SU-DHL-6 (cell line): ENCODE data around the gene KCNIP4.
A peak's percentile ranks its signal among the peaks of the same experiment; 100 is the strongest.
"Not testable (repeated sequence)": the region's sequence is repeated elsewhere in the genome, so short reads cannot be mapped to it uniquely, and the experiment has no call there.

ENCODE experiments used
- H2AFZ ChIP-seq: fragments of 200-600 bp; sonication (generic); 2 replicates; pipeline ENCODE4 v1.6.1; 2014; ENCODE audit warnings: low read depth, mild to moderate bottlenecking, moderate library complexity, mixed read lengths, antibody characterized with exemption, low read length; ENCODE audit not compliant: severe bottlenecking
- H3F3A ChIP-seq: fragments of 200-600 bp; shearing (Covaris generic); 2 replicates; pipeline ENCODE4 v1.6.0; 2016; ENCODE audit warnings: antibody characterized with exemption, mild to moderate bottlenecking; ENCODE audit not compliant: insufficient read depth
- H3K27ac ChIP-seq: fragments of 200-600 bp; sonication (generic); 2 replicates; pipeline ENCODE4 v1.5.1; 2016; ENCODE audit warnings: low read depth, mild to moderate bottlenecking, low read length, moderate library complexity, mixed read lengths
- H3K27me3 ChIP-seq: fragments of 200-600 bp; sonication (generic), shearing (Covaris generic); 2 replicates; pipeline ENCODE4 v1.6.0; 2014; ENCODE audit warnings: mild to moderate bottlenecking, low read length
- H3K36me3 ChIP-seq: fragments of 200-600 bp; sonication (generic); 2 replicates; pipeline ENCODE4 v1.6.1; 2014; ENCODE audit warnings: mild to moderate bottlenecking, low read length, mixed read lengths
- H3K4me2 ChIP-seq: fragments of 300-600, 200-600 bp; shearing (Covaris generic), sonication (generic); 2 replicates; pipeline ENCODE4 v1.6.0; 2014; ENCODE audit warnings: low read length, low read depth, mild to moderate bottlenecking; ENCODE audit not compliant: poor library complexity, severe bottlenecking
- H3K4me3 ChIP-seq: fragments of 200-600 bp; sonication (generic); 2 replicates; pipeline ENCODE4 v1.5.1; 2014; ENCODE audit warnings: antibody characterized with exemption, low read length, mild to moderate bottlenecking, mixed read lengths; ENCODE audit not compliant: insufficient read depth, poor library complexity, severe bottlenecking
- H3K79me2 ChIP-seq: fragments of 200-600 bp; sonication (generic); 2 replicates; pipeline ENCODE4 v1.6.1; 2014; ENCODE audit warnings: mild to moderate bottlenecking, low read length, moderate library complexity; ENCODE audit not compliant: insufficient read depth
- H3K9ac ChIP-seq: fragments of 200-600 bp; sonication (generic); 2 replicates; pipeline ENCODE4 v1.7.0; 2014; ENCODE audit warnings: mild to moderate bottlenecking, low read length
- H3K9me2 ChIP-seq: fragments of 200-600 bp; sonication (generic); replicated peaks from 2 replicates; pipeline ENCODE4 v1.6.1; 2014; ENCODE audit warnings: low read length; ENCODE audit not compliant: insufficient read depth
- H3K9me3 ChIP-seq: fragments of 200-600 bp; sonication (generic); 2 replicates; pipeline ENCODE4 v1.6.1; 2014; ENCODE audit warnings: low read length, mixed read lengths; ENCODE audit not compliant: insufficient read depth
- H4K20me1 ChIP-seq: fragments of 200-600 bp; sonication (generic); 2 replicates; pipeline ENCODE4 v1.6.1; 2014; ENCODE audit warnings: low read depth, mild to moderate bottlenecking, antibody characterized with exemption, low read length, moderate library complexity, mixed read lengths
- EZH2phosphoT487 ChIP-seq: fragments of 200-600 bp; sonication (generic), shearing (Covaris generic); conservative IDR thresholded peaks from 2 replicates; pipeline ENCODE4 v1.6.1; 2018; ENCODE audit warnings: mild to moderate bottlenecking, antibody characterized with exemption, low read length, moderate library complexity, mixed read lengths
- TF ChIP-seq, protein P1 (sequence below): fragments of 200-600 bp; sonication (generic); IDR thresholded peaks from one replicate; pipeline ENCODE4 v1.5.1; 2017; ENCODE audit warnings: antibody characterized with exemption, mild to moderate bottlenecking, low read length, moderate library complexity; ENCODE audit not compliant: insufficient read depth, poor library complexity, severe bottlenecking

Gene KCNIP4

GRCh38 chr4:20787940-20788665 is 1160.5 kb downstream of the KCNIP4 start:
- Histone ChIP-seq H3F3A (no peaks in the 10 kb centered on the region), H4K20me1 (no peaks in the 10 kb centered on the region), H3K79me2 (no peaks in the 10 kb centered on the region), H3K9me2 (no peaks in the 10 kb centered on the region), H3K36me3 (no peaks in the 10 kb centered on the region), H3K9ac (no peak overlapping the region), H3K27me3 (no peaks in the 10 kb centered on the region), H3K4me3 (no peak overlapping the region), H2AFZ (no peak overlapping the region), H3K9me3 (no peaks in the 10 kb centered on the region), H3K27ac (no peak overlapping the region), H3K4me2 (no peak overlapping the region)
- no peak for TF ChIP-seq EZH2phosphoT487
- TF ChIP-seq, protein P1, sequence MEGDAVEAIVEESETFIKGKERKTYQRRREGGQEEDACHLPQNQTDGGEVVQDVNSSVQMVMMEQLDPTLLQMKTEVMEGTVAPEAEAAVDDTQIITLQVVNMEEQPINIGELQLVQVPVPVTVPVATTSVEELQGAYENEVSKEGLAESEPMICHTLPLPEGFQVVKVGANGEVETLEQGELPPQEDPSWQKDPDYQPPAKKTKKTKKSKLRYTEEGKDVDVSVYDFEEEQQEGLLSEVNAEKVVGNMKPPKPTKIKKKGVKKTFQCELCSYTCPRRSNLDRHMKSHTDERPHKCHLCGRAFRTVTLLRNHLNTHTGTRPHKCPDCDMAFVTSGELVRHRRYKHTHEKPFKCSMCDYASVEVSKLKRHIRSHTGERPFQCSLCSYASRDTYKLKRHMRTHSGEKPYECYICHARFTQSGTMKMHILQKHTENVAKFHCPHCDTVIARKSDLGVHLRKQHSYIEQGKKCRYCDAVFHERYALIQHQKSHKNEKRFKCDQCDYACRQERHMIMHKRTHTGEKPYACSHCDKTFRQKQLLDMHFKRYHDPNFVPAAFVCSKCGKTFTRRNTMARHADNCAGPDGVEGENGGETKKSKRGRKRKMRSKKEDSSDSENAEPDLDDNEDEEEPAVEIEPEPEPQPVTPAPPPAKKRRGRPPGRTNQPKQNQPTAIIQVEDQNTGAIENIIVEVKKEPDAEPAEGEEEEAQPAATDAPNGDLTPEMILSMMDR, result no peak

GRCh38 chr4:20783134-20783533 is 1165.4 kb downstream of the KCNIP4 start:
- not testable (repeated sequence) for H3K27me3 ChIP-seq, H3F3A ChIP-seq, H3K9me2 ChIP-seq, H3K4me3 ChIP-seq, H3K4me2 ChIP-seq, H3K36me3 ChIP-seq, H3K9ac ChIP-seq, H4K20me1 ChIP-seq, H3K9me3 ChIP-seq, H3K27ac ChIP-seq, H3K79me2 ChIP-seq, H2AFZ ChIP-seq

GRCh38 chr4:20778896-20779295 is 1169.7 kb downstream of the KCNIP4 start:
- H3K9me2 ChIP-seq, result no peaks in the 10 kb centered on the region
- no peak overlapping the region for H2AFZ ChIP-seq
- H3F3A ChIP-seq, result no peaks in the 10 kb centered on the region
- H4K20me1 ChIP-seq, result no peaks in the 10 kb centered on the region
- no peak overlapping the region for H3K4me3 ChIP-seq
- no peaks in the 10 kb centered on the region for H3K36me3 ChIP-seq
- no peak overlapping the region for H3K9ac ChIP-seq
- no peak for TF ChIP-seq EZH2phosphoT487
- TF ChIP-seq, protein P1, result no peak
- H3K79me2 ChIP-seq, result no peaks in the 10 kb centered on the region
- no peaks in the 10 kb centered on the region for H3K9me3 ChIP-seq
- no peaks in the 10 kb centered on the region for H3K27me3 ChIP-seq
- no peak overlapping the region for H3K27ac ChIP-seq
- no peak overlapping the region for H3K4me2 ChIP-seq

DNA sequence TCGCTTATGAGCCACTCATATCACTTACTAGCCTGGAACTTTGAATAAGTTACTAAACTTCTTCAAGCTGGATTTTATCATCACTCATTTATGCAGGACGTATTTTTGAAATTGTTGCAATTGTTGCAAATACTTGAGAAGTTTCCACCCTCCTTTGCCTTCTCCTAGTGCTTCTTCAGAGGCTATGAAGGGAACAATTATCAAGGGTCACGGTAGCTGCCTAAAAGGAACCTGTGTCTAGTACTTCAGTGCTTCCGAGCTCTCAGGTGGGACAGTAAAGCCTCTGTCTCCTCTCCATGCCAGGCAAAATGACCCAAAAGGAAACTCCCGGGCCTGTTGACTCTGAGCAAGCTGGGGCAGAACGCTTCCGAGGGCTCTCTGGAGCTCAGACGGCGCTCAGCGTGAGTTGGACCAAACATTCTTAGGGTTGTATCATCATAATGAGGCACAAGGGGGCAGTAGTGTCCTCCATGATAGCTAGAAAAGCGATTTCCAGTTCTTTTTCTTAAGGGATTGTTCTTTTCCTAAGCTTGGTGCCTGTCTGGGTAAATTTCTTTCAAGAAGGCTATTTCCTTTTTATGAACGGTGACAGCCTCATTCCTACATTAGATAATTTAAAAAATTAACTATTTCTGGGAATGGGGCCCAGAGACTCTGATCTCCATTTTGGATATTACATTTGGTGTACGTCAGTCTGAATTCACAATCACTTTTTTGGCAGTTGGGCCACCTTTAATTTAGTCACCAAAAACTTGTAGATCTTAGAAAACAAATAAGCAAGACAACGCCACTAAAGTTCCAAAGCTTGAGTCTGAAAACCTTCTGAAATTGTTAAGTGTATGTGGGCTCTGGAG is 1175.2 kb downstream of the KCNIP4 start:
- H3K9ac ChIP-seq, result no peak overlapping the region
- no peak overlapping the region for H3K4me2 ChIP-seq
- H3K4me3 ChIP-seq, result no peak overlapping the region
- no peaks in the 10 kb centered on the region for H3K27me3 ChIP-seq
- H3K27ac ChIP-seq, result no peak overlapping the region
- H3K9me3 ChIP-seq, result no peaks in the 10 kb centered on the region
- H3F3A ChIP-seq, result no peaks in the 10 kb centered on the region
- H3K9me2 ChIP-seq, result no peaks in the 10 kb centered on the region
- TF ChIP-seq, protein P1, result peak; percentile 35
- no peak for TF ChIP-seq EZH2phosphoT487
- no peaks in the 10 kb centered on the region for H4K20me1 ChIP-seq
- H3K79me2 ChIP-seq, result no peaks in the 10 kb centered on the region
- no peaks in the 10 kb centered on the region for H3K36me3 ChIP-seq
- H2AFZ ChIP-seq, result no peak overlapping the region
